Stomach (tissue), 4 donors: Measurements from ENCODE around the gene PDIA5.

Experiments
- CTCF ChIP-seq, 7 experiments: fragments of 450-650 bp in 4 of 7; fragments of 200-600 bp in 3 of 7; sonication (generic) in 3 of 7; IDR thresholded peaks; one replicate each; pipeline ENCODE4 v1.5.1; 2016 to 2019; ENCODE audit warnings: antibody characterized with exemption in 7 of 7, control low read depth in 2 of 7, mild to moderate bottlenecking in 1 of 7
- EP300 ChIP-seq: sonication (generic); formaldehyde crosslinking; IDR thresholded peaks from one replicate; pipeline ENCODE4 v1.6.1; 2017; ENCODE audit warnings: antibody characterized with exemption
- POLR2A ChIP-seq, 4 donors: fragments of 450-650 bp; IDR thresholded peaks; one replicate each; pipeline ENCODE4 v1.6.1; 2016; ENCODE audit warnings: antibody characterized with exemption in 4 of 4, control low read depth in 2 of 4, mild to moderate bottlenecking in 1 of 4, moderate library complexity in 1 of 4

GRCh38 chr3:123064914-123065313 is 1.9 kb upstream of the PDIA5 start:
- no peak for TF ChIP-seq CTCF (IDR thresholded peaks at IDR 0.05)
- no peak for TF ChIP-seq POLR2A (IDR thresholded peaks at IDR 0.05)
- TF ChIP-seq EP300: no peak
